GM20000 (cell line): ENCODE results near the gene WNT5A.

Experiments used
- DNase-seq: peaks from one replicate; pipeline ENCODE4 v3.0.0; 2012; ENCODE audit warnings: low spot score
- CTCF ChIP-seq: IDR thresholded peaks from 2 replicates; pipeline ENCODE4 v1.5.1; 2012; ENCODE audit warnings: mild to moderate bottlenecking, control low read depth; ENCODE audit errors: extremely low read depth, missing control alignments

WNT5A gene

GRCh38 chr3:55491296-55491816, 4.2 kb upstream of the WNT5A start:
- no peak for TF ChIP-seq CTCF
- DNase-seq = no peak

GRCh38 chr3:55490276-55490913, 3.3 kb upstream of the WNT5A start:
- DNase-seq = no peak
- no peak for TF ChIP-seq CTCF

GRCh38 chr3:55489798-55490132, 2.7 kb upstream of the WNT5A start:
- TF ChIP-seq CTCF = no peak
- no peak for DNase-seq

GRCh38 chr3:55488398-55489055, 1.4 kb upstream of the WNT5A start:
- peak; percentile 79 for DNase-seq
- TF ChIP-seq CTCF = no peak

GRCh38 chr3:55487381-55488241, 505 bp upstream of the WNT5A start:
- DNase-seq = peak; percentile 68
- no peak for TF ChIP-seq CTCF

- TF ChIP-seq CTCF = no peak
- DNase-seq = no peak
Measured at GRCh38 chr3:55486101-55486856, 827 bp downstream of the WNT5A start.
